Skin of body (tissue), 2 donors: ENCODE data around the gene PAEP. TPM values are rescaled to one million over a fixed set of nuclear protein-coding genes. Genes with fewer than 3 reads are reported as not detected.

Experiments
- DNase-seq: peaks from one replicate; lab custom pipeline; 2025; lab: John Stamatoyannopoulos, UW
- total RNA-seq: library from RNA; depleted of rRNA; stranded (reverse); fragments of >200 nt; gene quantifications from one replicate; pipeline ENCODE4 v1.2.3, GENCODE V29; 2014

PAEP gene
- total RNA-seq, 1 donor from 2014 or later, result not detected

DNA sequence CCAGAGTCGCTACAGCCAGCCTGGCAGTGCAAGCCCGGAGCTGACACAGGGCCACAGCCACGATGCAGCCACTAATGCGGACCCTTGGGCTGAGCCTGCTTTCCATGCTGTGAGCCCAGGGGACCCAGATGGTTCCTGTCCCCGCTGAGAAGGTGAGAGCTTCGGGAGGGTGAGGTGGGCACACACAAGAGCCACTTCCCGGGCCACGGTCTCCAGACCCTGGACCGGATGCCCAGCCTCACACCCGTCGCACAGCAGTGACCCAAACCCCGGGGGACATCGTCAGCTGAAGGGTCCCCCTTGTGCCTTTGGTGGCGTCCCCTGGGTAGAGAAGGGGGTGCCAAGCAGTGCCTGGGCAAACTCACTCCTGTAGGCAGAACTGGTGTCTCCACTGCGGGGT lies 13.4 kb downstream of the PAEP start:
- no peak for DNase-seq

GRCh38 chr9:135575995-135576631 lies 14.6 kb downstream of the PAEP start:
- no peak for DNase-seq

- DNase-seq, result no peak
Measured at GRCh38 chr9:135577256-135577655, 15.7 kb downstream of the PAEP start.

- no peak for DNase-seq
Measured at GRCh38 chr9:135579356-135579755, 17.8 kb downstream of the PAEP start.

GRCh38 chr9:135579889-135580660 lies 18.5 kb downstream of the PAEP start:
- no peak for DNase-seq

GRCh38 chr9:135580664-135581380 lies 19.3 kb downstream of the PAEP start:
- DNase-seq, result no peak

DNA sequence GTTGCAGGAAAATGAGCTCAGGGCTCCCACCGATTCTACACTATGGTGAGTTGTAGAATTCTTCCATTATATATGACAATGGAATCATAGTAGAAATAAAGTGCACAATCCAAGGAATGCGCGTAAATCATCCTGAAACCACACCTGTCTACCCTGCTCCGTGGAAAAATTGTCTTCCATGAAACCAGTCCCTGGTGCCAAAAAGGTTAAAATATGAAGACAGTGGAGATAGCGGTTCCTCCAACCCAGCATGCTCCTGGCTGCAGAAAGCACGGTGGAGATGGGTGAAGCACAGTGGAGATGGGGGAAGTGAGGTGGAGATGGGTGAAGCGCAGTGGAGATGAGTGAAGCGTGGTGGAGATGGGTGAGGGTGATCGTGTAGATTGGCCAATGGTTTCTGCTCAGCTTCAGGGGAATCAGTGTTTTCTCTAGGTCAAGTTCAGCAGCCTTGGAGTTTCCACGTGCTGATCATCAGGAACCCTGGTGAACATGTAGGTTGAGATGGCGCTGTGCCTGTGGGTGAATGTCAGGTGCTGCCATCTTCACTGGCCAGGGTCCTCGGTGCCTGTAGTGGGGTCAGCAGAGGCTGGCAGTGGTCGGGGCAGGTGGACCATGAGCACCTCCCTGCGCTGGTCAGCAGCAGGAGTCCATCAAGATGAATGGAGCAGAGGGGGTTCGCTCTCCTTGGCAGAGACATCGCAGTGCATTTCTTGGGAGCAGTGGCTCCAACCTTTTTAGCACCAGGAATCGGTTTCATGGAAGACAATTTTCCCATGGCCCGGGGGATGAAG lies 20.3 kb downstream of the PAEP start:
- no peak for DNase-seq

DNA sequence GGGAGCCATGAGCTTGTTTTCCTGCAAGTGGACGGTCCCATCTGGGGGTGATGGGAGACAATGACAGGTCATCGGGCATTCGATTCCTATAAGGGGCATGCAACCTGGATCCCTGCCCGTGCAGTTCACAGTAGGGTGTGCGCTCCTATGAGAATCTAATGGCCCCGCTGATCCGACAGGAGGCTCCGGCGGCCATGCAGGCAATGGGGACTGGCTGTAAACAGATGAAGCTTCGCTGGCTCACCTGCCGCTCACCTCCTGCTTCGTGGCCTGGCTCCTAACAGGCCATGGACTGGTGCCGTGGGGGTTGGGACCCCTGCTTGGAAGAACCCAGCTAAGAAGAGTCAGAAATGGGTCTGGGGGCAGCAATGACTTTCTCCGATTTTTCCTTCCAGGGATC lies 21.0 kb downstream of the PAEP start:
- no peak for DNase-seq

DNA sequence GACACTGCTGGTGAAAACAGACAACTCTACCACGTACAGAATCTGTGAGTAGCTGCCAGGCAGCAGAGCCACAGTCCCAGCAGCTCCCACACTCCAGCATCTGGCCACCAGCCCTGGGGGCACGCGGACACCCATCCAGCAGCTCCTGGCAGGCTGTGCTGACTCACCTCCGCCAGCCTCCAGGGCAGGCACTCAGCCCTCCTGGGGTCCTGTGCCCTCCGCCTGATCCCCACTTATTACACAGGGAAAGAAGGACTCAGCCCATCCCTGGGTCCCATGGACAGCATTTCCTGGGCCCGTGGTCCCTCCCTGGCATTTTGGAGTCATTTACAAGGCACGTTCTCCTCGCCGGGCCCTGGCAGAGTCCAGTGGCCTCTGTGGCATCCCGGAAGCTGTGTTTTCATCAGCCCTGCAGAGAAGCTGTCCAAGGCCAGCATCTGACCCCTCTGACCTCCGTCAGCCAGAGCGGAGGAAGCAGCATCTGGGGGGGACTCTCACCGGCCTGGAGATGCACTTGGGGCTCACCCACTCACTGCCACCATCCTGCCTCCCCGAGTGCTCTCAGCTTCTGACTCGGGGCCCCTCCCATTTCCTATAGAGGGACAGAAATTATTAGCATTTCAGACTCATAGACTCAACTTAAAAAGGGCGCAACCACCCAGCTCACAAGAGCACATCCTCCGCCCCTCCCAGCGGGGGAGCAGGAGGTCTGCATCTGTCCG lies 21.6 kb downstream of the PAEP start:
- DNase-seq, result no peak

DNA sequence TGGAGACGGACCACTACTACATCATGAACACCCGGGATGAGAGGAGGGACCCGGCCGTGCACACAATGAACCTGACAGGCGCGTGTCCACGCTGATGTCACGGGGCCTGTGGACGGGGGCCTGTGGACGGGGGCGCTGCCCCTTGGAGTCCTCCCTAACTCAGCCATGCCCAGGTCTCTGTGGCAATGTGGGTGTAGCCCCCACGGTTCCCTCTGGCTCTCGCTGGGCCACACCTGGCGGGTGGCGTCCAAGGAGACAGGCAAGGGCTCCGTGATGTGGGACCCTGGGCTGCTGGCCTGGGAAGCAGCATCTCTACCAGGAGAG lies 22.1 kb downstream of the PAEP start:
- no peak for DNase-seq

- DNase-seq, result no peak
Measured at GRCh38 chr9:135584371-135584770, 22.8 kb downstream of the PAEP start.

- DNase-seq, result no peak
Measured at GRCh38 chr9:135584934-135585333, 23.4 kb downstream of the PAEP start.

DNA sequence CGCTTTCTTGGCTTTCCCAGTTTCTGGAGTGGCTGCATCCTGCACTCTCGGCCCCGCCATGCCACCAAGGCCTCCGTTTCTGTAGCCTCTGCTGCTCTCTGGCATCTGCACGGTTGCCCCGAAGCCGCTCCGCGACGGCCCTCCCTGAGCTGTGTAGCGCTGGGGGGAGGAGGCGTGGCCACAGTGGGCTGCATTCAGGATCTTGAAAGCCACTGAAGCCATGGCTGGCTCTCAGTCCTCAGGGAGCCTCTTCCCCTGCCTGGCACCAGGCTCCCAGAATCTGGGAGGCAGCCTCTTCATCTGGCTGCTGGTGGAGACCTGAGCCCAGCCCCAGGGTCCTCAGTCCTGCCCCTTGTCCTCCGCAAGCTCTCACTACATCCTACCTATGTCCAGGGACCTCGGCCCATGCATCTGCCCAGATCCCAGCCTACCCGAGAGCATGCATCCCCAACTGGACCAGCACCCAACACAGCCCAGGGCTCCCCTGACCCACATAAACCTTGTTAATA lies 25.1 kb downstream of the PAEP start:
- DNase-seq, result no peak

GRCh38 chr9:135587658-135588057 lies 26.1 kb downstream of the PAEP start:
- DNase-seq, result no peak

- no peak for DNase-seq
Measured at GRCh38 chr9:135588371-135588770, 26.8 kb downstream of the PAEP start.

GRCh38 chr9:135588886-135589595 lies 27.5 kb downstream of the PAEP start:
- no peak for DNase-seq

- no peak for DNase-seq
Measured at GRCh38 chr9:135589596-135590485, 28.3 kb downstream of the PAEP start.

DNA sequence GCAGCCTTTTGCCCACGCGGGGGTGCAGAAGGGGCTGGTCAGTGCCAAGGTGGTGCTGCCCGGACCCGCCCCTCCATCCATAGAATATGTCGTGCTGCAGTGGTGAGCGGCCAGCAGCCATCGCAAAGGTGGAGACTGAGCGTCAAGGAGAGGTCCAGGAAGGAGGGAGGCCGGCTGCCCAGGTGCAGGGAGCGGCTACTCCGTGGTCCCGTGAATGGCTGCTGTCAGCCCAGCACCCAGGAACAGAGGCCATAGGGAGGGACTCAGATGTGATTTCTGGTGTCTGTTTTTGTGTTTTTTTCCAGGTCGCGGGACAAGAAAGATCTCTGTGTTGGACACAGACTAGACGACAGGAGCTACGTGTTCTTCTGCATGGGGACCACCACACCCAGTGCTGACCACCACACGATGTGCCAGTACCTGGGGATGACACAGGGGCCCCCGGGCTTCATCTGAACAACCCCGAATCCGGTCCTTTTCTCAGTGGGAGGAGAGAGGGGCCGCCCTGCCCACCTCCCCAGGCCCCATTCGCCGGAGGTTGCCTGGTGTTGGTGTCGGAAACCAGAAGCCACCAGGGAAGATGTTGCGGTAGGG lies 29.0 kb downstream of the PAEP start:
- DNase-seq, result no peak
